HepG2 (cell line): Measurements from ENCODE around the gene INO80C. TPM values are rescaled to one million over a fixed set of nuclear protein-coding genes. Genes with fewer than 3 reads are reported as not detected.

Experiments used
- FOXK2 ChIP-seq: fragments of 450-650 bp; IDR thresholded peaks from 2 replicates; pipeline ENCODE4 v1.6.1; 2016
- PATZ1 ChIP-seq: sonication (generic); formaldehyde crosslinking; IDR thresholded peaks from 2 replicates; pipeline ENCODE4 v1.4.0; 2020; ENCODE audit warnings: missing genetic modification reagents
- PAXIP1 ChIP-seq: sonication (generic); formaldehyde crosslinking; conservative IDR thresholded peaks from 2 replicates; pipeline ENCODE4 v1.4.0; 2020; ENCODE audit warnings: mild to moderate bottlenecking, missing genetic modification reagents, moderate library complexity
- ZMAT5 ChIP-seq: sonication (generic); formaldehyde crosslinking; IDR thresholded peaks from 2 replicates; pipeline ENCODE4 v1.5.0; 2020; ENCODE audit warnings: mild to moderate bottlenecking, low read depth, missing genetic modification reagents, borderline replicate concordance
- ZNF18 ChIP-seq: sonication (generic); formaldehyde crosslinking; IDR thresholded peaks from 2 replicates; pipeline ENCODE4 v1.8.0; 2022; ENCODE audit warnings: mild to moderate bottlenecking, missing genetic modification reagents; ENCODE audit not compliant: insufficient replicate concordance
- ZNF513 ChIP-seq: sonication (generic); formaldehyde crosslinking; conservative IDR thresholded peaks from 2 replicates; pipeline ENCODE4 v1.5.0; 2020; ENCODE audit warnings: missing genetic modification reagents
- polyA plus RNA-seq, 8 experiments: library from polyadenylated mRNA; depleted of rRNA in 3 of 8; stranded (reverse) in 7 of 8; unstranded in 1 of 8; fragments of >200 nt; fragmentation: Illumina TruSeq in 4 of 8; extraction: Trizol in 4 of 8; gene quantifications; 2 replicates each; pipeline versions ENCODE4 v1.2.1 to v1.2.3, GENCODE V29; 2011 to 2016; ENCODE audit warnings: low read depth in 4 of 8, missing spikeins in 1 of 8, mixed read lengths in 1 of 8; ENCODE audit not compliant: insufficient read depth in 1 of 8
- total RNA-seq, 5 experiments: library from RNA; depleted of rRNA; stranded (reverse); fragments of >200 nt; fragmentation: Illumina TruSeq; extraction: Trizol; gene quantifications; 2 replicates each; pipeline ENCODE4 v1.2.3, GENCODE V29; 2016; ENCODE audit warnings: low read depth in 1 of 5

The INO80C gene
- total and polyA plus RNA-seq, 2 of the 13 experiments (the other 11 are each of a cell fraction or from before 2014, with no cell fraction given) = 8.2 to 15.4 TPM

GRCh38 chr18:35485852-35486251, 11.9 kb downstream of the INO80C start (continued):
- TF ChIP-seq ZNF18 (CRISPR knock-in tag) = no peak
- TF ChIP-seq ZMAT5 (CRISPR knock-in tag) = no peak
- no peak for TF ChIP-seq PAXIP1 (CRISPR knock-in tag)
- TF ChIP-seq ZNF513 (CRISPR knock-in tag) = no peak
- no peak for TF ChIP-seq PATZ1
- no peak for TF ChIP-seq FOXK2
